Heart left ventricle (tissue), 16 donors: ENCODE data around the gene BTBD18. TPM values are rescaled to one million over a fixed set of nuclear protein-coding genes. Genes with fewer than 3 reads are reported as not detected.

Experiments
- ATAC-seq, 4 donors: fragments of 200-7000 bp; cut with Tn5 transposase; one replicate each; pipeline ENCODE4 v1.9.1; 2020 to 2022; ENCODE audit warnings: moderate library complexity in 4 of 4, mild to moderate bottlenecking in 3 of 4, moderate number of reproducible peaks in 1 of 4
- DNase-seq, 5 donors: peaks; one replicate each; pipeline ENCODE4 v3.0.0-alpha.2; 2020
- H3K27ac ChIP-seq, 12 donors: fragments of 200-600 bp; sonication (generic) in 4 of 12; one replicate each; pipeline versions ENCODE4 v1.5.0 to v1.8.0; 2016 to 2022; ENCODE audit warnings: mild to moderate bottlenecking in 2 of 12
- H3K27me3 ChIP-seq, 9 donors: fragments of 200-600 bp; sonication (generic) in 2 of 9; one replicate each; pipeline versions ENCODE4 v1.5.1 to v1.8.0; 2016 to 2022; ENCODE audit warnings: mild to moderate bottlenecking in 3 of 9
- H3K36me3 ChIP-seq, 9 donors: fragments of 200-600 bp; sonication (generic) in 2 of 9; one replicate each; pipeline versions ENCODE4 v1.5.0 to v1.8.0; 2018 to 2022; ENCODE audit warnings: mild to moderate bottlenecking in 2 of 9
- H3K4me1 ChIP-seq, 12 donors: fragments of 200-600 bp; sonication (generic) in 4 of 12; one replicate each; pipeline versions ENCODE4 v1.5.0 to v1.8.0; 2016 to 2022; ENCODE audit warnings: mild to moderate bottlenecking in 3 of 12
- H3K4me3 ChIP-seq, 12 donors: fragments of 200-600 bp; sonication (generic) in 4 of 12; one replicate each; pipeline versions ENCODE4 v1.5.0 to v1.8.0; 2017 to 2022; ENCODE audit warnings: mild to moderate bottlenecking in 9 of 12, moderate library complexity in 4 of 12
- H3K9me3 ChIP-seq, 12 donors: fragments of 200-600 bp; sonication (generic) in 4 of 12; one replicate each; pipeline versions ENCODE4 v1.5.0 to v1.8.0; 2016 to 2022; ENCODE audit warnings: mild to moderate bottlenecking in 1 of 12
- CTCF ChIP-seq, 12 donors: fragments of 200-600 bp; sonication (generic) in 4 of 12; IDR thresholded peaks; one replicate each; pipeline versions ENCODE4 v1.5.0 to v1.8.0; 2018 to 2022; ENCODE audit warnings: antibody characterized with exemption in 12 of 12, mild to moderate bottlenecking in 5 of 12
- POLR2A ChIP-seq, 2 donors: fragments of 450-650 bp; IDR thresholded peaks; one replicate each; pipeline ENCODE4 v1.6.1; 2017; ENCODE audit warnings: antibody characterized with exemption in 2 of 2, mild to moderate bottlenecking in 2 of 2, moderate library complexity in 2 of 2
- WGBS, 4 donors: extraction: QIAGEN DNeasy Blood & Tissue Kit in 2 of 4; methylation state at CpG; one replicate each; pipeline versions ENCODE4 v1.1.5 to v1.1.7; 2013 to 2018; 5-methylcytosine and 5-hydroxymethylcytosine counted together
- intact Hi-C, 10 donors: fragments of 100-400 bp; cut with DNase I; formaldehyde crosslinking; loops; one replicate each; pipeline versions ENCODE4 v1.11.1 to v1.14.2; 2022
- polyA plus RNA-seq, 2 donors: library from polyadenylated mRNA; stranded (reverse); fragments of 200-250 nt; gene quantifications; one replicate each; pipeline ENCODE4 v1.2.3, GENCODE V29; 2013
- total RNA-seq, 9 donors: library from RNA; depleted of rRNA in 2 of 9; stranded (reverse); fragments of >200 nt in 2 of 9; fragmentation: NEBNext Ultra II Directional in 3 of 9; extraction: Animal tissue kit (Norgen Biotek cat#: 25700) in 3 of 9; gene quantifications; one replicate each; pipeline versions ENCODE4 v1.1.0 to v1.2.4, GENCODE V29; 2016 to 2023
- donor health status: ischemic (EF 13 %, LVEDD 7.1; RV severe dilation, severe dysfunction).
- donor health status: healthy with polysubstance abuse.
- donor health status: DM: no; HTN: yes; CAD: no.
- donor health status: DM: no; HTN: no; CAD: no.
- donor health status: ischemic (EF 25% LVEDD 6.9; RV normal size, moderate dysfunction).
- donor health status: ischemic (EF 25% LVEDD 5.7; RV mildly dilated, moderate dysfunction).
- donor health status: healthy.
- donor health status: DM: yes; HTN: yes; CAD: no.
- donor health status: ischemic (EF 35%, LVEDD 5.7; RV mildly dilated, moderate dysfunction).
- donor health status: nonischemic (EF 11% LVEDD 7.7; RV severe dilation, severe dysfunction).
- donor health status: DM: yes; HTN: yes; CAD: no.
- donor health status: PGD.
- donor health status: ischemic (EF 29% LVEDD 5.4; RV normal size, mild dysfunction).
- donor health status: nonischemic (EF 23%, LVEDD 6.1; RV moderate dilation, normal function).

Gene BTBD18
- total and polyA plus RNA-seq, 11 donors, result 0.11 TPM; not detected in 10

- TF ChIP-seq POLR2A (IDR thresholded peaks at IDR 0.05) (no peak), CTCF (IDR thresholded peaks at IDR 0.05) (no peak)
- Histone ChIP-seq H3K4me3 (peak overlapping the region in 9 of 12 donors; percentile 13 to 51 (median 23)), H3K27me3 (no peaks in the 10 kb centered on the region), H3K27ac (peak overlapping the region; percentile 77 to 97 (median 91)), H3K4me1 (peaks cover 27 to 100% (median 97%) of the 10 kb centered on the region in 12 donors), H3K9me3 (no peaks in the 10 kb centered on the region), H3K36me3 (no peaks in the 10 kb centered on the region)
- ATAC-seq (no peak), DNase-seq (no peak)
- WGBS, 4 donors, result 5 to 16% (median 9%) methylated on average over 2 of the region's 2 CpGs
- intact Hi-C loops, result loop anchor here in 2 of 10 donors (2.0 to 10.0 kb wide), 2 partner anchors 14 to 248 kb away; partner anchors contain the start of gene OR9Q1 (in 1 of the 2)
Observed at GRCh38 chr11:57776577-57777210, 25.1 kb upstream of the BTBD18 start.

- Histone ChIP-seq H3K27ac (peak overlapping the region; percentile 5 to 97 (median 90)), H3K4me3 (peak overlapping the region in 9 of 12 donors; percentile 13 to 51 (median 23)), H3K36me3 (no peaks in the 10 kb centered on the region), H3K9me3 (no peaks in the 10 kb centered on the region), H3K4me1 (peaks cover 21 to 100% (median 96%) of the 10 kb centered on the region in 12 donors), H3K27me3 (no peaks in the 10 kb centered on the region)
- WGBS, 4 donors, result 20 to 36% (median 23%) methylated on average over 3 of the region's 3 CpGs
- intact Hi-C loops, result loop anchor here in 2 of 10 donors (2.0 to 10.0 kb wide), 2 partner anchors 13 to 249 kb away; partner anchors contain the start of gene OR9Q1 (in 1 of the 2)
- peak in 4 of 5 donors; percentile 43 to 57 (median 55) for DNase-seq
- ATAC-seq, result peak in 2 of 4 donors; percentile 2 to 24
- TF ChIP-seq POLR2A (IDR thresholded peaks at IDR 0.05), result no peak
- TF ChIP-seq CTCF (IDR thresholded peaks at IDR 0.05), result no peak
Observed at GRCh38 chr11:57776031-57776521, 24.5 kb upstream of the BTBD18 start.

GRCh38 chr11:57775491-57775890, 23.9 kb upstream of the BTBD18 start:
- TF ChIP-seq CTCF (IDR thresholded peaks at IDR 0.05) (no peak), POLR2A (IDR thresholded peaks at IDR 0.05) (no peak)
- WGBS, 4 donors, result 30 to 37% (median 33%) methylated on average over 5 of the region's 5 CpGs
- DNase-seq (peak in 4 of 5 donors; percentile 48 to 61 (median 55)), ATAC-seq (peak in 1 of 4 donors; percentile 8)
- Histone ChIP-seq H3K27ac (peak overlapping the region; percentile 29 to 97 (median 90)), H3K4me1 (peaks cover 15 to 100% (median 96%) of the 10 kb centered on the region in 12 donors), H3K9me3 (no peaks in the 10 kb centered on the region), H3K27me3 (no peaks in the 10 kb centered on the region), H3K4me3 (peak overlapping the region in 9 of 12 donors; percentile 13 to 51 (median 23)), H3K36me3 (no peaks in the 10 kb centered on the region)
- intact Hi-C loops, result loop anchor here in 1 of 10 donors (10.0 kb wide), 1 partner anchor 249 kb away; the partner anchor contains the start of gene OR9Q1

- Histone ChIP-seq H3K9me3 (no peaks in the 10 kb centered on the region), H3K4me1 (peaks cover 11 to 97% (median 93%) of the 10 kb centered on the region in 12 donors), H3K27me3 (no peaks in the 10 kb centered on the region), H3K4me3 (no peak overlapping the region), H3K36me3 (no peaks in the 10 kb centered on the region), H3K27ac (peak overlapping the region in 5 of 12 donors; percentile 8 to 95 (median 77))
- 61 to 81% (median 67%) methylated on average over 5 of the region's 5 CpGs for WGBS, 4 donors
- TF ChIP-seq POLR2A (IDR thresholded peaks at IDR 0.05), result no peak
- no peak for TF ChIP-seq CTCF (IDR thresholded peaks at IDR 0.05)
- ATAC-seq, result no peak
- intact Hi-C loops, result loop anchor here in 1 of 10 donors (10.0 kb wide), 1 partner anchor 252 kb away; the partner anchor contains the start of gene OR9Q1
- DNase-seq, result no peak
Observed at GRCh38 chr11:57773026-57773598, 21.5 kb upstream of the BTBD18 start.
